Spinal cord (tissue), 10 donors: ENCODE measurements around the gene FITM1. TPM values are rescaled to one million over a fixed set of nuclear protein-coding genes. Genes with fewer than 3 reads are reported as not detected.

Experiments
- DNase-seq, 6 donors: peaks; one replicate each; pipeline versions ENCODE4 v3.0.0 to v3.0.0-alpha.2; 2013 to 2015; ENCODE audit warnings: low spot score in 6 of 6, low read depth in 4 of 6
- H3K27ac ChIP-seq: one replicate; pipeline ENCODE4 v1.5.1; 2013; ENCODE audit warnings: low read depth, low read length, control low read depth
- H3K27me3 ChIP-seq: one replicate; pipeline ENCODE4 v1.6.1; 2013; ENCODE audit warnings: low read length; ENCODE audit not compliant: control insufficient read depth, insufficient read depth
- H3K36me3 ChIP-seq: one replicate; pipeline ENCODE4 v1.6.1; 2013; ENCODE audit warnings: low read length; ENCODE audit not compliant: control insufficient read depth, insufficient read depth
- H3K4me1 ChIP-seq: one replicate; pipeline ENCODE4 v1.6.1; 2013; ENCODE audit warnings: low read length; ENCODE audit not compliant: control insufficient read depth, insufficient read depth
- H3K4me3 ChIP-seq: one replicate; pipeline ENCODE4 v1.5.1; 2013; ENCODE audit warnings: low read depth, low read length, control low read depth
- H3K9me3 ChIP-seq: one replicate; pipeline ENCODE4 v1.6.1; 2013; ENCODE audit warnings: low read length; ENCODE audit not compliant: control insufficient read depth, insufficient read depth
- WGBS: methylation state at CpG from one replicate; pipeline ENCODE4 v1.1.5; 2013; ENCODE audit warnings: missing lambda C conversion rate; ENCODE audit not compliant: insufficient coverage; 5-methylcytosine and 5-hydroxymethylcytosine counted together
- polyA plus RNA-seq, 2 donors: library from polyadenylated mRNA; unstranded; fragments of 120-200 nt; gene quantifications; one replicate each; pipeline ENCODE4 v1.2.1, GENCODE V29; 2013; ENCODE audit not compliant: insufficient read length in 2 of 2
- total RNA-seq, 2 donors: library from RNA; depleted of rRNA in 1 of 2; stranded (reverse); fragments of 120-200 nt in 1 of 2; fragments of >200 nt in 1 of 2; gene quantifications; one replicate each; pipeline versions ENCODE4 v1.2.3 to v1.2.4, GENCODE V29; 2013 to 2014
- donor health status: healthy.

The FITM1 gene
- total and polyA plus RNA-seq, 4 donors = 0.77 to 1.2 (median 1.1) TPM; not detected in 1

DNA sequence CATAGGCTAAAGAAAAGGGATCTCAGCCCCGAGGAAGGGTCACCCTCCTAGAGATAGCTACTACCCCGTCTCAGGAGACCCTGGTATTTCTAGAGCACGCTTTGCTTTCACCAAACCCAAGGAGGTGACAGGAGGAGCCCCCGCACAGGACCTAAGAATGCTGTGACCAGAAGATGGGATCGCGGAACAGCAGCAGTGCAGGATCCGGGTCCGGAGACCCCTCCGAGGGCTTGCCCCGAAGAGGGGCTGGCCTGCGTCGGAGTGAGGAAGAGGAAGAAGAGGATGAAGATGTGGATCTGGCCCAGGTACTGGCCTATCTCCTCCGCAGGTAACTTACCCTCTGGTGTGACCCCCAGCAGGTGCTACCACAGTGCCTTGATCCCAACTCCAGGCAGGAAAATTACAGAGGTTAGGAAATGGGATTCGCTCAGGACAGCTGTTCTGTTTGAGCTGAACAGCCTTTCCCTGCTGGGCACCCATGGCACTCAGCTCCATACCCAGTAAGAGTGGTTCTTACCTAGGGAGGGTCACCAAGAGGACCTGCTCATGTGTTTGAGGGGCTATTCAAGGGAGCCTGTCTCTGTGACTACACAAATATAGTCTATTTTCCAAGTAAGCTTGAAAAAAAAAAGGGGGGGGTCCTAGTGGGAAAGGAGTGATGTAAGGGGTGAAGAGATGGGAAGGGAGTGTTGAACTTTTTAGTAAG lies 14.9 kb upstream of the FITM1 start:
- WGBS = 0% methylated on average over 13 of the region's 14 CpGs
- Histone ChIP-seq H3K27ac (peak overlapping the region; percentile 100), H3K36me3 (peaks cover 26% of the 10 kb centered on the region), H3K27me3 (no peaks in the 10 kb centered on the region), H3K4me1 (peaks cover 14% of the 10 kb centered on the region), H3K9me3 (no peaks in the 10 kb centered on the region), H3K4me3 (peak overlapping the region; percentile 93)
- no peak for DNase-seq

DNA sequence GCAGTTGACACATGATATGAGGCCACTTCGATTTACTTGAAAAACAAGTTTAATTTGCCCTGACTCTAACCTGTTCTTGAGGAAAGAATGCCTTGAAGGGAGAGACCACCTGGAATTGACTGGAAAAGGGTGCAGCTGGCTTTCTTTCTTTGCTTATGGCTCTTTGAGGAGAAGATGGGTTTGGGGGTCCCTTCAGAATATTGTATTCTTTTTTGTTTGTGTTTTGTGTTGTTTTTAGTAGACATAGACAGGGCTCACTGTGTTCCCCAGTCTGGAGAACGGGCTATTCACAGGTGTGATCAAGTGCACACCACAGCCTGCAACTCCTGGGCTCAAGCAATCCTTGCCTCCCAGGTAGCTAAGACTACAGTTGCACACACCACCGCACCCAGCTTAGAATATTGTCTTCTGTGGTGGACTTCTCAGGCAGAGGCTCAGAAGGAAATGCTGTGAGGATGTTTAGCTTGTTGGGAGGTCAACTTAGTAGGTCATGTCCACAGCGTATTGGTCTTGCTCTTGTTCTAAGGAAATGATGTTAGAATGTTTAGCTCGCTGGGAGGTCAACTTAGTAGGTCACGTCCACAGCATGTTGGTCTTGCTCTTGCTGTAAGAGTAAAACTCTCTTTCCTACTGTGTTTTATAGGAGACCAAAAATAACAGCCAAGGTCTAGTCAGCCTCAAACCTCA lies 14.2 kb upstream of the FITM1 start:
- H3K27ac ChIP-seq = no peak overlapping the region
- 96% methylated on average over 3 of the region's 6 CpGs for WGBS
- H3K4me1 ChIP-seq = peaks cover 14% of the 10 kb centered on the region
- no peak overlapping the region for H3K4me3 ChIP-seq
- H3K27me3 ChIP-seq = no peaks in the 10 kb centered on the region
- DNase-seq = no peak
- peaks cover 33% of the 10 kb centered on the region for H3K36me3 ChIP-seq
- no peaks in the 10 kb centered on the region for H3K9me3 ChIP-seq

DNA sequence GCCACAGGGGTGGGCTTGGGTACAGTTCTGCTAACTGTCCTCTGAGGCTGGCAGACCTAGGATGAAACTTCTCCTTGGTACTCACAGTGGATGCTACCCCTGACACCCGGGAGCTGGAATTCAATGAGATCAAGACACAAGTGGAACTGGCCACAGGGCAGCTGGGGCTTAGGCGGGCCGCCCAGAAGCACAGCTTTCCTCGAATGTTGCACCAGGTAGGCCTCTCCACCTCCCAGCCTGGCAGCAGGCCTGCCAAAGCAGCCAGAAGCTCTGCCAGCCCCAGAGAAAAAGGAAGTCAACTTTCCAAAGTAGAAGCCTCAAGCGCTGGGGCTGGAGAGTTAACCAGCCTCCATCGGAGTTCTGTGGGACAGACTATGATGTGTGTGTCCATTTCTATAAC lies 13.3 kb upstream of the FITM1 start:
- whole genome bisulfite sequencing = 96% methylated on average over 5 of the region's 6 CpGs
- DNase-seq = no peak
- H3K9me3 ChIP-seq = no peaks in the 10 kb centered on the region
- peaks cover 14% of the 10 kb centered on the region for H3K4me1 ChIP-seq
- no peak overlapping the region for H3K27ac ChIP-seq
- H3K27me3 ChIP-seq = no peaks in the 10 kb centered on the region
- no peak overlapping the region for H3K4me3 ChIP-seq
- H3K36me3 ChIP-seq = peaks cover 43% of the 10 kb centered on the region

- Histone ChIP-seq H3K27ac (no peak overlapping the region), H3K4me3 (no peak overlapping the region), H3K27me3 (no peaks in the 10 kb centered on the region), H3K4me1 (peaks cover 10% of the 10 kb centered on the region), H3K9me3 (no peaks in the 10 kb centered on the region), H3K36me3 (peaks cover 55% of the 10 kb centered on the region)
- 100% methylated on average over 4 of the region's 6 CpGs for WGBS
- no peak for DNase-seq
These were observed 10.8 kb upstream of the FITM1 start for GRCh38 chr14:24119691-24120090.

- 100% methylated on average over 6 of the region's 8 CpGs for WGBS
- no peak overlapping the region for H3K4me3 ChIP-seq
- peaks cover 55% of the 10 kb centered on the region for H3K36me3 ChIP-seq
- DNase-seq = no peak
- no peaks in the 10 kb centered on the region for H3K9me3 ChIP-seq
- peaks cover 2% of the 10 kb centered on the region for H3K4me1 ChIP-seq
- no peaks in the 10 kb centered on the region for H3K27me3 ChIP-seq
- H3K27ac ChIP-seq = no peak overlapping the region
These were observed 9.2 kb upstream of the FITM1 start for GRCh38 chr14:24121210-24121609.

- Histone ChIP-seq H3K27ac (no peak overlapping the region), H3K9me3 (no peaks in the 10 kb centered on the region), H3K4me1 (no peaks in the 10 kb centered on the region), H3K4me3 (no peak overlapping the region), H3K36me3 (peaks cover 51% of the 10 kb centered on the region), H3K27me3 (no peaks in the 10 kb centered on the region)
- WGBS = no CpG with 5 or more reads among the region's 4 CpGs
- DNase-seq = no peak
These were observed 8.0 kb upstream of the FITM1 start for GRCh38 chr14:24122416-24122815.

GRCh38 chr14:24122898-24123297 lies 7.6 kb upstream of the FITM1 start:
- Histone ChIP-seq H3K27ac (no peak overlapping the region), H3K4me1 (no peaks in the 10 kb centered on the region), H3K4me3 (no peak overlapping the region), H3K27me3 (no peaks in the 10 kb centered on the region), H3K9me3 (no peaks in the 10 kb centered on the region), H3K36me3 (peaks cover 51% of the 10 kb centered on the region)
- no peak for DNase-seq
- WGBS = 91% methylated on average over 7 of the region's 8 CpGs

DNA sequence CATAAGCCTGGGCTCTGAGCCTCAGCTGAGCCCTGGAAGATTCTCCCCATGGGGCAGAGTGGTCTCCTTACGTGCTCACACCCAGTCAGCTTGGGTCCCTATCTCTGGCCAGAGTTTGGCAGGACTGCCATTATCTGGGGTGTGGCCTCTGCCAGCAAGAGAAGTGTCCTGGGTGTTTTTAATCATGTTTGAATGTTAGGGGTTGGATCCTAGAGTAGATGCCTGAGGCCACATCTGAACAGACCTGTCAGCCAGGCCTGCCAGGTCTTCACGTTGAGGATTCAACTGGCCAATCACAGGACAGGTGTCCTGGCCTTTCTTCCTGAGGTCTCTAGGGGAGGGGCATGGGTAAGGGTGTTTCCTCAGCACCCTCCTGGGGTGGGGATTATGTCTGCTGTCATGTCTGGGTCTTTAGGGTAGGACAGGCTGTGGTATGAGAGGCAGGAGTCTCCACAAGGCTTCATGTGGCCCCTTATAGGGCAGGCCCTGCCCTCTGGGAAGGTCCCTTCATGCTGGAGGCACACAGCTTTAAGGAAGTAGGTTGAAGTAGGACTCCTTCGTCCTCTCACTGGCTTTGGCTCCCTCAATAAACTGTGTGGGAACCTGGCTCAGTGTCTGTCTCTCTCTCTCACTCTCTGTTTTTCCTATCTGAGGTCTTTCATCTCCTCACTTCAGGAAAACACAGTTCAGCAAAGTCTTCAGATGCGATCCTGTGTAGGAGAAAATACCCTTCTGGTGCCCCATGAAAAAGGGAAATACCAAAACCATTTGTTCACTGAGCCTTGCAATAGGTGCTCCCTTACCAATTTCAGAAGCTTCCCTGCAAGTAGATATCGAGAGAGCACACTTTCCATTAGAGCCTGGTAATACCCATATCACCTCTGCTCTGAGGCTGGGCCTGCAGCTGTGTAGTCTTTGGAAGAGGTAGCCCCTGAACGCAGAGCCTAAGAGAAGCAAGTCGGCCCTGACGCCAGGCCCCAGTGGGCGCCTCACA lies 6.7 kb upstream of the FITM1 start:
- H3K27ac ChIP-seq = no peak overlapping the region

GRCh38 chr14:24126939-24127338 lies 3.5 kb upstream of the FITM1 start:
- no peak overlapping the region for H3K4me3 ChIP-seq
- H3K27ac ChIP-seq = no peak overlapping the region
- H3K27me3 ChIP-seq = no peaks in the 10 kb centered on the region
- H3K4me1 ChIP-seq = no peaks in the 10 kb centered on the region
- H3K9me3 ChIP-seq = no peaks in the 10 kb centered on the region
- peaks cover 20% of the 10 kb centered on the region for H3K36me3 ChIP-seq
- no peak for DNase-seq

More for the DNA sequence above, 6.7 kb upstream of the FITM1 start:
- Histone ChIP-seq H3K4me1 (no peaks in the 10 kb centered on the region), H3K27me3 (no peaks in the 10 kb centered on the region), H3K9me3 (no peaks in the 10 kb centered on the region), H3K36me3 (peaks cover 45% of the 10 kb centered on the region), H3K4me3 (no peak overlapping the region)
- 88% methylated on average over 9 of the region's 9 CpGs for WGBS
- DNase-seq = no peak
